ENCODE results near the gene VPS33B.

DNA sequence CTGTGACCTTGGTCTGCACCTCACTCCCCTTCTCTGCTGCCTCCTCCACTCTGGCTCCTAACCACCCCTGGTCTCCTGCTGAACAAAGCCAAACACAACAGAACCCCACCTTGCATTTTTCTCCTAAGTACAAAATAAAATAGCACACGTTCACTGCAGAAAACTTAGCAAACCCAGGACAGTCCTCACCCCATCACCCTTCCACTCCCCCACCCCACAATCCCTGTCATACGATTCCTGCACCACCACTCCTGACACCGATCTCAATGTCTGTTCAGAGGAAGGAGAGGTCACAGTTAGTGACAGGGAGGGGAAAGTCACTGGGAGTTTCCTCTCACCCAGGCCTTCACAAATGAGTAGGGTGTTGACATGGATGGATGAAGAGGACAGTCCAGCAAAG is 4.2 kb downstream of the VPS33B start:
- TF ChIP-seq, protein P1, sequence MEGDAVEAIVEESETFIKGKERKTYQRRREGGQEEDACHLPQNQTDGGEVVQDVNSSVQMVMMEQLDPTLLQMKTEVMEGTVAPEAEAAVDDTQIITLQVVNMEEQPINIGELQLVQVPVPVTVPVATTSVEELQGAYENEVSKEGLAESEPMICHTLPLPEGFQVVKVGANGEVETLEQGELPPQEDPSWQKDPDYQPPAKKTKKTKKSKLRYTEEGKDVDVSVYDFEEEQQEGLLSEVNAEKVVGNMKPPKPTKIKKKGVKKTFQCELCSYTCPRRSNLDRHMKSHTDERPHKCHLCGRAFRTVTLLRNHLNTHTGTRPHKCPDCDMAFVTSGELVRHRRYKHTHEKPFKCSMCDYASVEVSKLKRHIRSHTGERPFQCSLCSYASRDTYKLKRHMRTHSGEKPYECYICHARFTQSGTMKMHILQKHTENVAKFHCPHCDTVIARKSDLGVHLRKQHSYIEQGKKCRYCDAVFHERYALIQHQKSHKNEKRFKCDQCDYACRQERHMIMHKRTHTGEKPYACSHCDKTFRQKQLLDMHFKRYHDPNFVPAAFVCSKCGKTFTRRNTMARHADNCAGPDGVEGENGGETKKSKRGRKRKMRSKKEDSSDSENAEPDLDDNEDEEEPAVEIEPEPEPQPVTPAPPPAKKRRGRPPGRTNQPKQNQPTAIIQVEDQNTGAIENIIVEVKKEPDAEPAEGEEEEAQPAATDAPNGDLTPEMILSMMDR (conservative IDR thresholded peaks at IDR 0.05; ENCODE audit: low read length) = no peak
- no peak for TF ChIP-seq EZH2phosphoT487 (IDR thresholded peaks at IDR 0.05; ENCODE audit: borderline replicate concordance, low read depth, low read length)
